Erythroblast (primary cell): ENCODE results near the gene BSND.

Experiments
- GATA1 ChIP-seq: IDR thresholded peaks from 2 replicates; pipeline ENCODE4 v1.6.1; 2011; ENCODE audit warnings: low read depth, mild to moderate bottlenecking, control low read depth, low read length, moderate library complexity
- POLR2A ChIP-seq: IDR thresholded peaks from 2 replicates; pipeline ENCODE4 v1.6.1; 2011; ENCODE audit warnings: mild to moderate bottlenecking, low read length

- TF ChIP-seq GATA1 (no peak), POLR2A (no peak)
These were observed 61.6 kb downstream of the BSND start for GRCh38 chr1:55060133-55060999.
